Right ventricle myocardium inferior (tissue), 1 donor: ENCODE results near the gene VWA8. TPM values are rescaled to one million over a fixed set of nuclear protein-coding genes. Genes with fewer than 3 reads are reported as not detected.

Experiments
- ATAC-seq: fragments of 200-7000 bp; cut with Tn5 transposase; one replicate; pipeline ENCODE4 v1.9.1; 2020; ENCODE audit warnings: mild to moderate bottlenecking, moderate library complexity
- DNase-seq: peaks from one replicate; pipeline ENCODE4 v3.0.0; 2021; ENCODE audit errors: missing footprints
- intact Hi-C: fragments of 100-400 bp; cut with DNase I; formaldehyde crosslinking; loops from one replicate; pipeline ENCODE4 v1.11.0; 2022
- total RNA-seq: library from RNA; stranded (reverse); fragmentation: NEBNext Ultra II Directional; extraction: Animal tissue kit (Norgen Biotek cat#: 25700); gene quantifications from one replicate; pipeline ENCODE4 v1.2.1, GENCODE V29; 2021
- donor health status: DM: no; HTN: yes; CAD: no; lungs with severe emphysema.

Gene VWA8
- total RNA-seq, 1 donor from 2014 or later: 40.1 TPM

- DNase-seq (no peak), ATAC-seq (no peak)
- intact Hi-C loops: no loop called here
Measured at GRCh38 chr13:41681587-41681986, 279.3 kb downstream of the VWA8 start.

GRCh38 chr13:41680900-41681299, 280.0 kb downstream of the VWA8 start:
- intact Hi-C loops: no loop called here
- DNase-seq: no peak
- ATAC-seq: no peak

GRCh38 chr13:41678848-41679247, 282.1 kb downstream of the VWA8 start:
- intact Hi-C loops: no loop called here

DNA sequence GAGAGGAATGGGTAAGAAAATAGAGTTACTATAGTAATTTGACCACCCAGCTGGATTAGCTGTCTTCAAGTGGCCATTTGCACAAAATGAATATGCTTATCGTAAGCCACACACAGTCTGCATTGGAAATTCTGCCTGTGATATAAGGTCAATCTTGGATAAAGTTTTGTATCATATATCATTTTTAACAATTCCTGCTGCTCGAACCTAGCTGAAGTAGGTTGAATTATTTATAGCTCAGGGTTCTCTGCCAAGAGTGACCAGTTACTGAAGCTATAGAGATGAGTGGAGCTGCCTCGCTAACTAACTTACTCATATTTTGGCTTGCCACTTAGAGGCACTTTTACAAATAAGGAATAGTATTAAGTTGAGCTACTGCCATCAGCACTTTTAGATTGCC, 282.7 kb downstream of the VWA8 start:
- intact Hi-C loops: no loop called here
- DNase-seq: no peak
- ATAC-seq: no peak

More at GRCh38 chr13:41678848-41679247, 282.1 kb downstream of the VWA8 start:
- DNase-seq: no peak
- ATAC-seq: peak; percentile 48

DNA sequence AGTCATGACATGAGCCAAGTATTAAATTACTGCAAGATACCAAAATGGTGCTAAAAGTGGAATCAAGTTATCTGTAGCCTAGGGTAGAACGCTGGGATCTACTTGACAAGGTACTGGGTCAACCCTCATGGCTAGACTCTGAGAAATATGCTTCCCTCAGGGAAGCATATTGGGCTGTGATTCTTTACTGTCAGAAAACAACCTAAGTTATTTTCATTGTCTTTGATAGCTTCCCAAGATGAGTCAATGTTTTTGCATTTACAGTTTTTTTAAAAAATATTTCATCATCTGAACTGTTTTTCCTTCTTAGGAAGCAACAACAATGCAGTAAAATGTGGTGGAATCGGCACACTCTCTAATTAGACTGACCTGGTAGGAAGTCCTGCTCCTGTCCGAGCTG, 285.6 kb downstream of the VWA8 start:
- DNase-seq: no peak
- ATAC-seq: no peak
- intact Hi-C loops: no loop called here

GRCh38 chr13:41674246-41674645, 286.7 kb downstream of the VWA8 start:
- intact Hi-C loops: no loop called here
- DNase-seq: no peak
- no peak for ATAC-seq

DNA sequence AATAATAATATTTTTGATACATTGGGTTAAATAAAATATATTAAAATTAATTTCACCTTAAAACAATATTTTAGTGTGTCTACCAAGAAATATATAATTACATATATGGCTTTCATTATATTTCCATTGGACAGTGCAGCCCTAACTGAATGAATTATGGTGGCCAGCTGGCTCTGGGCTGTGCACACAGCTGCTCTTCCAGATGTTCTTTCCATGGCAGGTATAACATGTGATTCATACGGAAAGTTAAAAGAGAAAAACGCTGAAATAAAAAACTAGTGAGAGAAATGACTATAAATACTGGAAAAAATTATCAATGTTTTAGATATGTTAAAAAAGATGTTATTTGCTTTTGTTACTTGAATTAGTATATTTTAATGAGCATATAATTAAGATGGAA, 287.3 kb downstream of the VWA8 start:
- ATAC-seq: no peak
- DNase-seq: no peak
- intact Hi-C loops: no loop called here

DNA sequence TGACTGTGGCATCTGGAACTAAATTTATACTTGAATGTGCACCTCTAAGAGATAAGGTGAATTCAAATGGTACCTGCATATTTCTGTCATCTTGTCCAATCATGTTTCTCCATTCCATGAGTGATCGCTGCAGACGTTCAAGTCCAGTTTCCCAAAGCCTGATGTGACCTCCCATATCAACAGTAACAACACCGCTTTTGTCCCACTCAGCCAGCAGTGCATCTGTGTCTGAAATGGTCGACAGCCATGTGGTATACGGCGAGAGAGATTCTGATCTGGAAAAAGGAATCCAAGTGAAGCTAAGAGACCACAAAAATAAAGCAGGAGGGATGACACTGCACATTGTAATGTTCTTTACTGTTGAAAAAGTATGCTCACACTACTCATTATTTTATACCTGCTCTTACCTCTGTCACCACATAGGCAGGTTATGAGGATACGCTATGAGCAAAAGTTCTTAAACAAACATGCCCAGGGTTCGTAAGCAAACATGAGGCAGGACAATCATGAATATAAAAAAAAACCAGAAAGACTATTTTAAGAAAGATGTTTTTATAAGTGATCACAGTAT, 290.0 kb downstream of the VWA8 start:
- intact Hi-C loops: no loop called here
- DNase-seq: no peak
- no peak for ATAC-seq

- ATAC-seq (peak; percentile 92), DNase-seq (no peak)
- intact Hi-C loops: loop anchor here (1.0 to 10.0 kb wide), 2 partner anchors 377 to 442 kb away; partner anchors contain the start of gene DGKH
Measured at GRCh38 chr13:41668130-41668757, 292.7 kb downstream of the VWA8 start.

- intact Hi-C loops: loop anchor here (10.0 kb wide), 1 partner anchor 378 kb away; the partner anchor contains the start of gene DGKH
- ATAC-seq: no peak
Measured at GRCh38 chr13:41666644-41667043, 294.3 kb downstream of the VWA8 start.

DNA sequence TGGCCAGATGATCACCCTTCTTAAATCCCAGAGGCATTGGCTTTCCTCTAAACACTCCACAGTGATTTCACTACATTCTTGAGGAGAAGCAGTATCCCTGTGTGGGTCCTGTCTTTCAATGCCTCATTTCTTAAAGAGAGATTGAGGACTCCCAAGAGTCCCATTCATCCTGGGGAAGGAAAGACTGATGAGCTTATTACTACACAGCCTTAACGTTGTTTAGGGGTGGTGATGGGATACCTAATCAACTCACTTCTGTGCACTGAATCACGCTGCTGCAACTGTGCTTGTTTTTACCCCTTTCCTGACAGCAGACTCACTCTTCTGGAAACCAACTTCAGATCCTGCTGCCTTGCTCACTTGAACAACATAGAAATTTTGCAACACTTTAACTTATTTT, 300.5 kb downstream of the VWA8 start:
- ATAC-seq: no peak
- DNase-seq: no peak
- intact Hi-C loops: loop anchor here (10.0 kb wide), 1 partner anchor 384 kb away; the partner anchor contains the start of gene DGKH

More at GRCh38 chr13:41666644-41667043, 294.3 kb downstream of the VWA8 start:
- DNase-seq: no peak

DNA sequence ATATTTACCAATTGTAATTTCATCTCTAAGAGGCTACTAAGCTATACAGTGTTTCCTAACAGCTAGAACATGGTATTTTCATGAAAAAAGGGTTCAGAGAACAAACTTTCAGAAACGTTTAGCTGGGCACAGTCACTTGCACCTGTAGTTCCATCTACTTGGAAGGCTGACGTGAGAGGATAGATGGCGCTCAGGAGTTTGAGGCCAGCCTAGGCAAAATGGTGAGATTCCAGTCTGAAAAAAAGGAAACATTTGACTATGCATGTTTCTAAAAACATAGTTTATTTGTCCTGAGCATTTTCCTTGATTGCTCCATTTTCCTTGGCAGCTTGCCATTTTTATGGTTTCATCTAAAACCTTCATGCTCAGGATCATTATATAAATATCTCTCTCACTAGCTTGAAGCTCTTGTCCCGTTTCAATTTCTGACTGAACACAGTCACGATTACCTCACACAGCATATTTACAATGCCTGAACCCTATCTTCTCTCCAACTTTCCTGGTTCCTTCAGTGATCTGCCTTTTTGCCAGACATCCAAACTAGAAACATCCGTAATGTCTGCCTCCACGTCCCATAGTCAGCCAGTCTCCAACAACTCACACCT, 302.8 kb downstream of the VWA8 start:
- ATAC-seq (no peak), DNase-seq (no peak)
- intact Hi-C loops: loop anchor here (10.0 kb wide), 1 partner anchor 273 kb away; no protein-coding TSS in a partner anchor

GRCh38 chr13:41655997-41656396, 304.9 kb downstream of the VWA8 start:
- ATAC-seq: no peak
- intact Hi-C loops: loop anchor here (10.0 kb wide), 1 partner anchor 271 kb away; no protein-coding TSS in a partner anchor
- no peak for DNase-seq

DNA sequence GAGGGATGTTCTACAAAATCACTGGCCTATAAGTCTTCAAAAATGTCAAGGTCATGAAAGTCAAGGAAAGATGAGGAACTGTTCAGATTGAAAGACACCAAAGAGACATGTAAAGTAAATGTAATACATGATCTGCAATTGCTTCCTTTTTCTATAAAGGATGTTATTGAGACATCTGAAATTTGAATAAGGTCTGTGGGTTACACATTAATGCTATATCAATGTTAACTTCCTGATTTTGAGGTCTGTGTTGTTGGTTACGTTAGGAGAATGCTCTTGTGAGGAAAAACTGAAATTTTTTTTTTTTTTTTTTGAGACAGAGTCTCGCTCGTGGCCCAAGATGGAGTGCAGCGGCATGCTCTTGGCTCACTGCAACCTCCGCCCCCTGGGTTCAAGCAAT, 306.1 kb downstream of the VWA8 start:
- ATAC-seq: no peak
- intact Hi-C loops: loop anchor here (5.0 to 10.0 kb wide), 6 partner anchors 47 to 302 kb away; partner anchors contain the start of gene RGCC

GRCh38 chr13:41652735-41653361, 308.1 kb downstream of the VWA8 start:
- DNase-seq: no peak
- no peak for ATAC-seq
- intact Hi-C loops: loop anchor here (5.0 to 10.0 kb wide), 6 partner anchors 46 to 301 kb away; partner anchors contain the start of gene RGCC

More for the DNA sequence above, 306.1 kb downstream of the VWA8 start:
- no peak for DNase-seq

DNA sequence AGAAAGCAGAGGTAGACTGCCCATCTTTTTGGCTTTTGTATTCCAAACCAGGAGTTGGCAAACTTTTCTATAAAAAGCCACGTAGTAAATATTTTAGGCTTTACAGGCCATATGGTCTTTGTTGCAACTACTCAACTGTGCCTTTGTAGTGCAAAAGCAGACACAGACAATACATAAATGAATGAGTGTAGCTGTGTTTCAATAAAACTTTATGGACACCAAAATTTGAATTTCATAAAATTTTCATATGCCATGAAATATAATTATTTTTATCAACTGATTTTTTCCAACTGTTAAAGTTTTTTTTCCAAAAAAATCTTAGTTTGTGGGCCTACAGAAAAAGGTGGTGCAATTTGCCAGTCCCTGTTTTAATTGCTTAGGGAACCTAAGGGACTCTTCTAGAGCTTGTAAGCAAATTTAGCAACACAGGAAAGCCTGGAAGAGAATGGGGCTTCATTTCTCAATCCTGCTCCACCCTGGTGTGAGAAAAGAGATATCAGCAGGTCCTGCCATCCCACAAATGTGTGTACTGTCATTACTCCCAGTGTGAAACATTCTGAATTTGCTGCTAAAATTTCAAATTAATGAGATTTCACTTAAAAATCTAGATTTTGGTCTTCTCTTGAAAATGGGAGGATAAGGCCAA, 309.4 kb downstream of the VWA8 start:
- DNase-seq (no peak), ATAC-seq (no peak)
- intact Hi-C loops: loop anchor here (5.0 to 10.0 kb wide), 6 partner anchors 44 to 299 kb away; partner anchors contain the start of gene RGCC

- ATAC-seq: no peak
- DNase-seq: no peak
- intact Hi-C loops: loop anchor here (5.0 to 10.0 kb wide), 6 partner anchors 43 to 298 kb away; partner anchors contain the start of gene RGCC
Measured at GRCh38 chr13:41650706-41651105, 310.2 kb downstream of the VWA8 start.

GRCh38 chr13:41649659-41650058, 311.2 kb downstream of the VWA8 start:
- ATAC-seq (no peak), DNase-seq (no peak)
- intact Hi-C loops: loop anchor here (5.0 to 10.0 kb wide), 7 partner anchors 42 to 297 kb away; partner anchors contain the start of gene RGCC
